Measurements from ENCODE around the gene CDH3.

CDH3 gene

DNA sequence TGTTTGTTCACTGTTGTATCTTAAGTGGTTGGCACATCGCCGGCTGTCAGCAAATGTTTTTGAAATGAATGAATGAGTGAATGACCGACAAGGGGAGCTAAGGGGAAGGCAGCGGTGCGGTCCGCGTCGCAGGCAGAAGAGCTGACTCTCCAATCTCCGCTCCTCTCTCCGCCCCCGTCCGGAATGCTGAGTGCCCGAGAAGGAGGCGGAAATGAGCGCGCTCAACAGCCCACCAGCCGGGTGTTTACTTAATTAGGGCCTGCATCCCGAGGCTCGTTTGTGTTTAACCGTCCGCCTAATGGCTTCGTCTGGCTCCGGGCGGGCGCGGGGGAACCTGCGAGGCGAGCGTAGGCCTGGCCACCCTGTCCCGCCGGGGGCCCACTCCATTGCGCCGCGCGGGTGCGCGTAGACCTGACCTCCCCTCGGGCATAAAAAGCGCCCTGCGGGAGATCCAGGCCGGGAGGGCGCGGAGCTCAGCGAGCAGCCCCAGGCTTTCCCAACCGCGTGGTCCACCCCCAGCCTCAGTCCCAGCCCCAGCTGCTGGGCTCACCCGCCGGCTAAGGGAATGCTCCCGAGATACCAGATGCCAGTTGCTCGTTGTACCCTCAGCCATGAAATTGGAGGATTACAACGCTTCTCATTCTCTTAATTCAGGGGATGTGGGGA lies 2.5 kb upstream of the CDH3 start:
- Mint-ChIP-seq H3K9me3 (no peaks in the 10 kb centered on the region), H3K36me3 (ENCODE audit: low read depth) (peaks cover 3% of the 10 kb centered on the region)

GRCh38 chr16:68643227-68643626 lies 1.9 kb upstream of the CDH3 start:
- H3K27me3 Mint-ChIP-seq (ENCODE audit: low read depth) = peaks cover 54% of the 10 kb centered on the region
- H3K4me3 Mint-ChIP-seq = no peak overlapping the region
- no peaks in the 10 kb centered on the region for H3K9me3 Mint-ChIP-seq
- H3K27ac Mint-ChIP-seq = no peak overlapping the region
- peaks cover 6% of the 10 kb centered on the region for H3K4me1 Mint-ChIP-seq (ENCODE audit: low read depth)
- H3K36me3 Mint-ChIP-seq (ENCODE audit: low read depth) = peaks cover 3% of the 10 kb centered on the region

More for the DNA sequence above, 2.5 kb upstream of the CDH3 start:
- H3K27me3 Mint-ChIP-seq (ENCODE audit: low read depth) = peaks cover 47% of the 10 kb centered on the region
- H3K27ac Mint-ChIP-seq = no peak overlapping the region
- H3K4me1 Mint-ChIP-seq (ENCODE audit: low read depth) = peaks cover 6% of the 10 kb centered on the region
- H3K4me3 Mint-ChIP-seq = no peak overlapping the region

GRCh38 chr16:68643847-68644246 lies 1.3 kb upstream of the CDH3 start:
- peaks cover 60% of the 10 kb centered on the region for H3K27me3 Mint-ChIP-seq (ENCODE audit: low read depth)

GRCh38 chr16:68644296-68644695 lies 814 bp upstream of the CDH3 start:
- no peak overlapping the region for H3K27ac Mint-ChIP-seq
- H3K36me3 Mint-ChIP-seq (ENCODE audit: low read depth) = peaks cover 3% of the 10 kb centered on the region
- no peak overlapping the region for H3K4me3 Mint-ChIP-seq
- H3K9me3 Mint-ChIP-seq = no peaks in the 10 kb centered on the region
- peaks cover 61% of the 10 kb centered on the region for H3K27me3 Mint-ChIP-seq (ENCODE audit: low read depth)
- H3K4me1 Mint-ChIP-seq (ENCODE audit: low read depth) = peaks cover 6% of the 10 kb centered on the region

More at GRCh38 chr16:68643847-68644246, 1.3 kb upstream of the CDH3 start:
- Mint-ChIP-seq H3K4me1 (ENCODE audit: low read depth) (peaks cover 6% of the 10 kb centered on the region), H3K9me3 (no peaks in the 10 kb centered on the region), H3K4me3 (no peak overlapping the region), H3K27ac (no peak overlapping the region), H3K36me3 (ENCODE audit: low read depth) (peaks cover 3% of the 10 kb centered on the region)

DNA sequence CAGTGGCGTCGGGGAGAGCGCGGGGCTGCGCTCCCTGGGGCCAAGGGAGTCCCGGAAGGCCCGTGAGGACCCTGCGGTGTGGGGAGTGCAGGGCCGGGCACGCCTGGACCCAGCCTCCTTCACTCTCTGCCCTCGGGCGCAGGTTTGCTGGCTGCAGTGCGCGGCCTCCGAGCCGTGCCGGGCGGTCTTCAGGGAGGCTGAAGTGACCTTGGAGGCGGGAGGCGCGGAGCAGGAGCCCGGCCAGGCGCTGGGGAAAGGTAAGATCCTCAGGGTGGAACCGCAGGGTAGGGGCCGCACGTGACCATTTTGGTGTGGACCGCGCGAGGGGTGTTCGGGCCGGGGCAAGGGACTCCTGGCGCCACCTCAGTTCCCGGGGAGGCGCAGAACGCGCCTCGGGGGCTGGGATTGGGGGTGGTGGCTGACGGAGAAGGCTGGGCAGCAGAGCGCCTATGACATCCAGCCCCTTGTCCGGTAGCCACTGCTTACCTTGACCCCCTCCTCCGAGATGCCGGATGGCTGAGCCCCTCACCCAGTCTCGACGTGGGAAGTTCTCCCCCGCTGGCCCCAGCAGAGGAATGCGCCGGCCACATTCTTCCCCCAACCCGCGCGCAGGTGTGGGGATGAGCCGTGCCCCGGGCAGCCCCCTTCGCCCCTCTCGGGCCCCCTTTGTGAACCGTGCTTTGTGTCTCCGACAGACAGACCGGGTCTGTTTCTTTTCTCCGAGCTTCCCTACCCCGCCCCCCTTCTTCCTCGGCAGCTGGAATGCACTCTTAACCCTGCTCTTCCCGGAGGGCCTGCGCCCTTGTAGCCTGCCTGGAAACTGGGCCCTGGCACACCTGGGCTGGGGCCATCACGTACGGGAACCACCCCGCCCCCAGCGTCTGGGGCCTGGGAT lies 631 bp downstream of the CDH3 start:
- Mint-ChIP-seq H3K36me3 (ENCODE audit: low read depth) (peaks cover 3% of the 10 kb centered on the region), H3K9me3 (no peaks in the 10 kb centered on the region), H3K4me1 (ENCODE audit: low read depth) (peaks cover 6% of the 10 kb centered on the region), H3K4me3 (peak overlapping the region; percentile 42), H3K27me3 (ENCODE audit: low read depth) (peaks cover 61% of the 10 kb centered on the region), H3K27ac (no peak overlapping the region)

DNA sequence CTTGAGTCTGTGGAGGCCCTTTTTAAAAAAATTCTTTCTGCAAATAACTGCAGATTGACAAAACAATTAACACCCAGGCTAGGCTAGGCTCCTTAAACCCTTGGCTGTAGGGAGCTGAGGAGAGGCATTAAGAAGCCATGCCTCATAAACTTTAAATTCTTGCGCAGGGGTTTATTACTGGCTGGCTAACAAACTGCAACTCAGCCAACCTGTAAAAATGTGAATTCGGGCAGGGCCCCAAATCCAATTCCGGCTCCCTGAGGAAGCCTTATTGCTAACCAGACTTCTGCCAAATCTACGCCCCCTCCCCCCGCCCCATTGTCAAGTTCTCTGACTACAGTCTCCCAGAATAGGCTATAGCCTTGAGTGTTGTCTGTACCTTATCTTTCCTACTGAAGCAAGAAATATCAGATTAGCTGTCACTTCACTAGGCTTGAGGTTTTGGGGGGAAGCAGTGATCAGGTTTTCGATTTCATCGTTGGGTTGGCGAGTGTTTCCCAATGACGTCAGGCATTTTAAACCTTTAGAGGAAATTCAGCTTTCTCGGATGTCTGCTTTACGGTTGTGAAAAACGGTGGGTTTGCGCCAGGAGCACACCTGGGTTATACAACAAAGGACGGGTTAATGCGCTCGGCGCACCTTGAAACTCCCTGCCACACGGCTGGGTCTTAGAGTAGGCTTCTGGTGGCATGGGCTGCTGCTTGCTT lies 2.0 kb downstream of the CDH3 start:
- H3K9me3 Mint-ChIP-seq = no peaks in the 10 kb centered on the region
- H3K27me3 Mint-ChIP-seq (ENCODE audit: low read depth) = peaks cover 56% of the 10 kb centered on the region
- no peaks in the 10 kb centered on the region for H3K36me3 Mint-ChIP-seq (ENCODE audit: low read depth)
- no peak overlapping the region for H3K27ac Mint-ChIP-seq
- H3K4me1 Mint-ChIP-seq (ENCODE audit: low read depth) = peaks cover 6% of the 10 kb centered on the region
- H3K4me3 Mint-ChIP-seq = no peak overlapping the region

DNA sequence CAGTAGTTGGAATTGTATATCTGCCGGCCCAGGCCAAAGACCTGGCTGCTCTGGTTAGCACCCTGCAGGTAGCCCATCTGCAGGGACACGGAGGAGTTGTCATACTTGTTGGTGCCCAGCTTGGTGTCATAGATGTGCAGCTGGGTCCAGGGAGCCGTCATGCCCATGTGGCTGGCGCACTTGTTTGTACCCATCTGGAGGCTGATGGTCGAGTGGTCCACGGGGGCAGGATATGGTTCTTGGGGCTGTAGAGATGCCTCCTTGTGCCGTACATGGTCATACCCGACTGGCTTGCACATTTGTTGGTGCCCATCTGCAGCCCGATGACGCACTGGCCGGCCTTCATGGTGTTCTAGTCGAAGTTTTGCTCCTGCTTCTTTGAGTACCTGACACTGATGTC lies 6.0 kb downstream of the CDH3 start:
- peaks cover 25% of the 10 kb centered on the region for H3K27me3 Mint-ChIP-seq (ENCODE audit: low read depth)
- no peak overlapping the region for H3K27ac Mint-ChIP-seq
- H3K9me3 Mint-ChIP-seq = no peaks in the 10 kb centered on the region
- no peak overlapping the region for H3K4me3 Mint-ChIP-seq
- H3K4me1 Mint-ChIP-seq (ENCODE audit: low read depth) = no peaks in the 10 kb centered on the region
- no peaks in the 10 kb centered on the region for H3K36me3 Mint-ChIP-seq (ENCODE audit: low read depth)

- no peaks in the 10 kb centered on the region for H3K36me3 Mint-ChIP-seq (ENCODE audit: low read depth)
- H3K9me3 Mint-ChIP-seq = no peaks in the 10 kb centered on the region
- peaks cover 13% of the 10 kb centered on the region for H3K27me3 Mint-ChIP-seq (ENCODE audit: low read depth)
- no peak overlapping the region for H3K27ac Mint-ChIP-seq
- H3K4me1 Mint-ChIP-seq (ENCODE audit: low read depth) = no peaks in the 10 kb centered on the region
- no peak overlapping the region for H3K4me3 Mint-ChIP-seq
Measured at GRCh38 chr16:68652659-68653058, 7.5 kb downstream of the CDH3 start.

DNA sequence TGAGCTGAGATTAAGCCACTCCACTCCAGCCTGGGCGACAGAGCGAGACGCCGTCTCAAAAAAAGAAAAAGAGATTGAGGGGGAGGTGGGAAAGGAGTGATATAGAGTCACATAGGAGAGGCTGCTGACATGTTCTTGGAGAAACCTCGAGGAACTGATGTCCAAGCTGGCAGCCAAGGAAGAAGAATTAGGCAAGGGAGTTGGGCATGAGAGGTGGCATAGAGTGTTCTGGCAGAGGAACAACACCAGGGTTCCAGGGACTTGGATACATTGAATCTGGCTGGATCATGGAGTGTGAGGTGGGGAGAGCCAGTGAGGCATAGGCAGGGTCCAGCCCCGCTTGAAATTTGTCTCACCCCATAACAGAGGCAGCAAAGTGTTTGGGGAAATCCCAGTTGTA lies 10.7 kb downstream of the CDH3 start:
- no peak overlapping the region for H3K27ac Mint-ChIP-seq
- no peaks in the 10 kb centered on the region for H3K36me3 Mint-ChIP-seq (ENCODE audit: low read depth)
- no peak overlapping the region for H3K4me3 Mint-ChIP-seq
- H3K27me3 Mint-ChIP-seq (ENCODE audit: low read depth) = no peaks in the 10 kb centered on the region
- H3K9me3 Mint-ChIP-seq = no peaks in the 10 kb centered on the region
- H3K4me1 Mint-ChIP-seq (ENCODE audit: low read depth) = no peaks in the 10 kb centered on the region

DNA sequence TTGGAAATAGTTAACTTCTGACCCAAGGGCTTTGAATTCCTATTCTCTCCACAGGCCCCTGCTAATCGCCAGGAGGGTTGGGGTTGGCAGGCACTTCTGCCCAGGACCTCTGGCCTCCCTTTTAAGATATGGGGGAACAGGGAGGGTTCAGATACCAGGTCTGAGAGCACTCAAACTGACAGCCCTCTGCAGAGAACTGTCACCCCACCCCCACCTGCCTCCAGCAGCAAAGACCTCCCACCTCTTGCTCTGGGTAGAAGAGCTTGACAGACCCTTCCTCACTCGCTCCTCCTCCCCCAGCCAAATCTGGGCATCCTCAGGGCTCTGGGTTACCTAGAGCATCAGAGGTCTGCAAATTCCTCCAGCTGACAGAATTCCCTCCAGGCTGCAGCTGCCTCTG lies 11.6 kb downstream of the CDH3 start:
- H3K9me3 Mint-ChIP-seq = no peaks in the 10 kb centered on the region
- no peaks in the 10 kb centered on the region for H3K27me3 Mint-ChIP-seq (ENCODE audit: low read depth)
- H3K4me1 Mint-ChIP-seq (ENCODE audit: low read depth) = no peaks in the 10 kb centered on the region
- no peaks in the 10 kb centered on the region for H3K36me3 Mint-ChIP-seq (ENCODE audit: low read depth)
- H3K27ac Mint-ChIP-seq = no peak overlapping the region
- no peak overlapping the region for H3K4me3 Mint-ChIP-seq

DNA sequence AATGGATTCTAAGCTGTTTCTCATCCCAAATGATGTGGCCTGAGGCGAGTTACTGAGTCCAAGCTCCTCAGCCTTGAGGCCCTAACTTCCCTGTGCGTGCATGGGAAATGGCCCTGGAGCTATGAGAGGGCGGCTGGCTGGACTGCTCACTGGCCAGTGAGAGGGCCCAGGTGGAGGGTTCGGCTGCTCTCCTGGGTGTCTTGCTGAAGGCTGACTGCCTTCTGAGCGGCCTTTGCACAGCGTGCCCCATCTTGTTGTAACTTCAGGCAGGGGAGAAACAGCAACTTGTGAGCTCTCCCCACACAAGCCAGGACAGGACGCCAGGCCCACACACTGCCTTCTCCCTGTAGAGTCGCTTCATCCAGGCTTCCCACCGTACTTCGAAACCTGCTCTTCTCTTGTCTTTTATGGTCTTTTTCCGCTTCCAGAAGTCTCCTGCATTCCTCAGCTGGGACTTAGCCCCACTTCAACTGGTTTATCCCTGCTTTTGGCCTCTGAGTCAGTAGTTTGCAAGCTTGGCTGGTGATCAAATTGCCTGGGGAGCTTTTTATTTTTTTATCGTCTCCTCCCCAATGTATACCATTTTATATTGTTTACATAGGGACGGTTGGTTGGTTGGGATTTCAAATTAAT lies 13.3 kb downstream of the CDH3 start:
- Mint-ChIP-seq H3K27ac (no peak overlapping the region), H3K4me1 (ENCODE audit: low read depth) (no peaks in the 10 kb centered on the region), H3K27me3 (ENCODE audit: low read depth) (no peaks in the 10 kb centered on the region), H3K4me3 (no peak overlapping the region), H3K36me3 (ENCODE audit: low read depth) (no peaks in the 10 kb centered on the region), H3K9me3 (no peaks in the 10 kb centered on the region)

DNA sequence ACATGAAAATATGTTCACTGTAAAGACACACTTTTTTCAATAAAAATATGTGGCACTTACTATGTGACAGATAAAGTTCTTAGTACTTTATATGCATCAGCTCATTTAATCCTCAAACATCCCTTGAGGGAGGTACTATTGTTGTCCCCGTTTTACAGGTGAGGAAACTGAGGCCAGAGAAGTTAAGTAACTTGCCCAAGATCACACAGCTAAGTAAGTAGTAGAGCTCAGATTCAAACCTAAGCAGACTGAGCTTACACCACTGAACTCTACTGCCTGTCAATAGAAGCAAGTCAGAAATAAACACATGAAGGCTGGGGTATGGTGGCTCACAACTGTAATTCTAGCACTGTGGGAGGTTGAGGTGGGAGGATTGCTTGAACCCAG lies 13.9 kb downstream of the CDH3 start:
- H3K4me3 Mint-ChIP-seq = no peak overlapping the region
- no peak overlapping the region for H3K27ac Mint-ChIP-seq
- no peaks in the 10 kb centered on the region for H3K9me3 Mint-ChIP-seq
- no peaks in the 10 kb centered on the region for H3K27me3 Mint-ChIP-seq (ENCODE audit: low read depth)
- no peaks in the 10 kb centered on the region for H3K36me3 Mint-ChIP-seq (ENCODE audit: low read depth)
- no peaks in the 10 kb centered on the region for H3K4me1 Mint-ChIP-seq (ENCODE audit: low read depth)

- Mint-ChIP-seq H3K4me3 (no peak overlapping the region), H3K9me3 (no peaks in the 10 kb centered on the region), H3K27me3 (ENCODE audit: low read depth) (no peaks in the 10 kb centered on the region), H3K27ac (no peak overlapping the region), H3K36me3 (ENCODE audit: low read depth) (no peaks in the 10 kb centered on the region), H3K4me1 (ENCODE audit: low read depth) (no peaks in the 10 kb centered on the region)
Measured at GRCh38 chr16:68659412-68660358, 14.6 kb downstream of the CDH3 start.
